8988T (cell line): ENCODE data around the gene DNTTIP2.
"Not testable (repeated sequence)": the region's sequence is repeated elsewhere in the genome, so short reads cannot be mapped to it uniquely, and the experiment has no call there.

ENCODE experiments used
- DNase-seq: peaks from one replicate; pipeline ENCODE4 v3.0.0; 2011

The DNTTIP2 gene

DNA sequence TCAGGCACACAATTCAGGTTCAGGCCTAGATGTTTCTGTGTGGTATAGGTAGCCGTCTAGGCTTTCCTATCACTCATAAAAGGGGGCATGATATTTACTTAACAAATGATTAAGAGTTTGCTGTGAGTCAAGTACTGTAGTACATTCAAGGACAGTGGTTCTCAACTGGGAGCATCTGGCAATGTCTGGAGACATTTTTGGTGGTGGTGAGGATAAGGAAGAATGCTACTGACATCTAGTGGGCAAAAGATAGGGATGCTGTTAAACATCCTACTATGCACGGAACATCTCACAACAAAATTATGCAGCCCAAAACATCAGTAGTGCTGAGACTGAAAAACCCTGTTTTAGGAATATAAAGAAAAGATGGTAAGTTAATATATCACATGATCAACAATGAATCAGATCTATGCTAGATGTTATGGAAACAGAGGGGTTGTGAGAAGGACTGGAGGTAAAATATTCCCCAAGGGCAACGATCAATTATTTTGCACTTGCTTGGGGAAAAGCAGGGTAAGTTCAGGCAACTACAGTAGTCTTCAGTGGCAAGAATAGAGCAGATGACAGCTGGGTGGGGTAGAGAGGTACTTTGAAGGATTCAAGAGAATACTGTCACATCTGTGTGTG is 4.9 kb downstream of the DNTTIP2 start:
- DNase-seq: no peak

DNA sequence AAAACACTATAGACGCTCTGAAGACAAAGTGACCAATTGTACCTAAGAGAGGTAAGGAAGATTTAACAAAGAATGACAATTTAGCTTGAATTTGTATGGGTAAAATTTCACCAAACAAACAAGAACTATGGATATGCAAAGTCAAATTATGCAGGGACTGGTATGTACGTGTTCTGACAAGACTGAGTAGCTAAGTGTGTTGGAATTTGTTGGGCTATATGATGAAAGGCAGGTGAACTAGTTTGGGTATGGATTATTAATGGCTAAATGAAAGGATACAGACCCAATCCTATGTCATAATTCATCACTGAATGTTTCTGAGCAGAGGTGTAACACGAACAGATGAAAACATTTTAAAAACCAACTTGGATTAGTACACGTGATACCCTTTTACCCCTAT is 7.6 kb downstream of the DNTTIP2 start:
- DNase-seq: no peak

DNA sequence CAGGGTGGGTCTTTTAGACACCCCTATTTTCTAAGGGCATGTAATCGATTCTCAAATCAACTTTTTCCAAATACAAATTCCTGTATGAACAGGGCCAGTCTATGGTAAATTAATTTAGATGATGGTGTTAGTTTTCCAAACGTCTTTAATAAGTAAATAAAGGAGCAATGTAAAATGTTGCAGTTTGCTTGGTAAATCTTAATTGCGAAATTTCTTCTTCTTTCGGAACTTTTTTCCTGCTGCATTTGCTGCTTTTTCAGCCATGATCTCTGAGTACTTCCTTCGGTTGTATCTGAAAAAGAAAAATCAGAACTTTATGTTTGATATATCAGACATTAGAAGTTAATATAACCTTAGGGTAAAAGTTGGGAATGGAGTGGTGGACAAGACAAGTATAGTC is 9.4 kb downstream of the DNTTIP2 start:
- no peak for DNase-seq

DNA sequence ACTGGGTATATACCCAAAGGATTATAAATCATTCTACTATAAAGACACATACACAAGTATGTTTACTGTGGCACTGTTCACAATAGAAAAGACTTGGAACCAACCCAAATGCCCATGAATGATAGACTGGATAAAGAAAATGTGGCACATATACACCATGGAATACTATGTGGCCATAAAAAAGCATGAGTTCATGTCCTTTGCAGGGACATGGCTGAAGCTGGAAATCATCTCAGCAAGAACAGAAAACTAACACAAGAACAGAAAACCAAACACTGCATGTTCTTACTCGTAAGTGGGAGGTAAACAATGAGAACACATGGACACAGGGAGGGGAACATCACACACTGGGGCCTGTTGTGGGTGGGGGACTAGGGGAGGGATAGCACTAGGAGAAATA is 10.5 kb downstream of the DNTTIP2 start:
- not testable (repeated sequence) for DNase-seq

DNA sequence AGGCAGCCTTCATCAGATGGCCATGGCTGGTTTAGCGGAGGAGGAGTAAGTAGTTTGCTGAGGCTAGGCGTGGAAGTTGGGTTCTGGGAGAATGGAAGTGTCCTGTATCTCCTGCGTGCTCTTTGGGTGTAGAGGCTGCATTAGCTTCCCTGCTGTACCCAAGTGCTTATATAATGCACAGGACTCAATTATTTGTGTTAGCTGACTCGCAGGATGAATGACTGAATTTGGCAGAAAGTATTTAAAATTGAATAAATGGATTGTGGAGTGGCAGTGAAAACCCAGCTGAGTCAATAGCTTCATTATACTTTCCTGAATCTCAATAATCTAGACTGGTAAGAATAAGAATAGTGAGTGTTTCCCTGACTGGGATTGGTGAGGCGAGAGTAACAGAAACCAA is 13.8 kb downstream of the DNTTIP2 start:
- no peak for DNase-seq

DNA sequence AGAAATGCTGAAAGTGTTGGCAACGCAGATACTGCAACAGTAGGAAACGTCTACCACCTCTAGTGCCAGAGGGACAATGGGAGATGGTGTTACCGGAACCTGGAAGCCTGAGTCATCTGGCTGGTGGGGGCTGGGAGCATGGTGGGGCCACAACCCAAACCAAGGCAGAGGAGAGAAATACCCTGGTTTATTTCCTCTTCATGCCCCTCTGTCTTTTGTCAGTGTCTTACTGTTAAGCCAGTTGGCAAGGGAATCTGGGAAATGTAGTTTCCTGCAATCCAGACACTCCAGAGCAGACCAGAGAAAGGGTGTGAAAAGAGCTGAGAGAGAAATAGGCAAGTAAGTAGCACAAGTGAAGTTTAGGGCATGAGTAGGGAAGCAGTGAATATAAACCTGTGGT is 14.8 kb downstream of the DNTTIP2 start:
- DNase-seq: no peak

DNA sequence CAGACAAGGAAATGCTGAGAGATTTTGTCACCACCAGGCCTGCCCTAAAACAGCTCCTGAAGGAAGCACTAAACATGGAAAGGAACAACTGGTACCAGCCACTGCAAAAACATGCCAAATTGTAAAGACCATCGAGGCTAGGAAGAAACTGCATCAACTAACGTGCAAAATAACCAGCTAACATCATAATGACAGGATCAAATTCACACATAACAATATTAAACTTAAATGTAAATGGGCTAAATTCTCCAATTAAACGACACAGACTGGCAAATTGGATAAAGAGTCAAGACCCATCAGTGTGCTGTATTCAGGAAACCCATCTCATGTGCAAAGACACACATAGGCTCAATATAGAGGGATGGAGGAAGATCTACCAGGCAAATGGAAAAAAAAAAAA is 21.4 kb downstream of the DNTTIP2 start:
- not testable (repeated sequence) for DNase-seq

DNA sequence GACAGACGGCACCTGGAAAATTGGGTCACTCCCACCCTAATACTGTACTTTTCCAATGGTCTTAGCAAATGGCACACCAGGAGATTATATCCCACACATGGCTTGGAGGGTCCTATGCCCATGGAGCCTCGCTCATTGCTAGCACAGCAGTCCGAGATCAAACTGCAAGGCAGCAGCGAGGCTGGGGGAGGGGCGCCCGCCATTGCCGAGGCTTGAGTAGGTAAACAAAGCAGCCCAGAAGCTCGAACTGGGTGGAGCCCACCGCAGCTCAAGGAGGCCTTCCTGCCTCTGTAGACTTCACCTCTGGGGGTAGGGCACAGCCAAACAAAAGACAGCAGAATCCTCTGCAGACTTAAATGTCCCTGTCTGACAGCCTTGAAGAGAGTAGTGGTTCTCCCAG is 23.0 kb downstream of the DNTTIP2 start:
- not testable (repeated sequence) for DNase-seq

DNA sequence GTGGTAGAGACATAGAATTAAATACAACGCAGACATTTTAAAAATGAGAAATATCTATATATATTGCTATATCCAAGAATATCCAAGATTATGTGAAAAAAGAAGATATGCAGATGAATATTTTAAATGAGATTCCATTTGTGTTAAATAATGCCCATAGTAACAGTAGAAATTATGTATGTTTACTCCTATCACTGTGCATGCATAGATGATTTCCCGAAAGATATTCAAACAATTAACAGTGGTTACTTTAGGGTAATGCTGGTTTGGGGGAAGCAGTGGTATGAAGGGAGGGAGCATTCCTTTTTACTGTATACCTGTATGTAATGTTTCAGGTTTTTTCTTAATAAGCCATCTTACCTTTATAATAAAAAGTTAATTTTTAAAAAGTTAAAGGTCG is 25.1 kb downstream of the DNTTIP2 start:
- no peak for DNase-seq

DNA sequence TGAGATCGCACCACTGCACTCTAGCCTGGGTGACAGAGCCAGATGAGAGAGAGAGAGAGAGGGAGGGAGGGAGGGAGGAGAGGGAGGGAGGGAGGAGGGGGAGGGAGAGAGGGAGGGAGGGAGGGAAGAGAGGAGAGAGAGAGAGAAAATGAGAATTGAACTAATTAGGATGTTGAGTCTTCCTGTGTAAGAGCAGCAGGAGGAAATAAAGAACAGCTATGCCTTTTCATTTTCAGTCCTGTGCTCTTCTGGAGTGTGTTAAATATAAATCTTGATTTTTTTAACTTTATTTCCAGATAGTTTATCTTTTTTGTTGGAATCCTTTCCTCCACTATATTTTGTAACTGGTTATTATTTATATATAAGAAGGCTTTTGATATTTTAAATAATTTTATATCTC is 27.1 kb downstream of the DNTTIP2 start:
- DNase-seq: no peak

DNA sequence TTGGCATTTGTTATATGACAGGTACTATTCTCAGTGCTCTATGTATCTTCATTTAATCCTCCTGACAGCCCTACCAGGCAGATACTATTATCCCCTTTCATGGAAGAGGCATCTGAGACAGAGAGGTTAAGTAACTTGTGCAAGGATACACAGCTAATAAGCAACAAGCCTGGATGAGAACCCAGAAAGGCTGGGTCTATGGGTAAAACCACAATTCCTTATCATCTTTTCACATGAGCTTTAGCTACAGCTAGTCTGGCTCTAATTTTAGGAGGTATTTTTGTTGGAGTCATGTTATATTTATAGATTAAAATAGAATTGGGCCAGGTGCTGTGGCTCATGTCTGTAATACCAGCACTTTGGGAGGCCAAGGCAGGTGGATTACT is 27.7 kb downstream of the DNTTIP2 start:
- no peak for DNase-seq

DNA sequence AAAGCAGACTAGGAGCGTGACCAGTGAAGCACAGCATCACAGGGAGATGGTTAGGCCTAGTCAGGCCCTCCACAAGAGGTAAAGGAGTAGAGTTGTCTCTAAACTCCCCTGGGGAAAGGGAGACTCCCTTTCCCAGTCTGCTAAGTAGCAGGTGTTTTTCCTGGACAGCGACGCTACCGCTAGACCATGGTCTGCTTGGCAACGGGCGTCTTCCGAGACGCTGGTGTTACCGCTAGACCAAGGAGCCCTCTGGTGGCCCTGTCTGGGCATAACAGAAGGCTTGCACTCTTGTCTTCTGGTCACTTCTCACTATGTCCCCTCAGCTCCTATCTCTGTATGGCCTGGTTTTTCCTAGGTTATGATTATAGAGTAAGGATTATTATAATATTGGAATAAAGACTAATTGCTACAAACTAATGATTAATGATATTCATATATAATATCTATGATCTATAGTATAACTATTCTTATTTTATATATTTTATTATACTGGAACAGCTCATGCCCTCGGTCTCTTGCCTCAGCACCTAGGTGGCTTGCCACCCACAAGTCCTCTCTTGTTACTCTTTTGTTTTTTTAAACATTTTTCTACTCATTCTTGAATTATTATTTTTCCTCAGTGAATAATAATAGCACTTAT is 28.2 kb downstream of the DNTTIP2 start:
- DNase-seq: not testable (repeated sequence)

DNA sequence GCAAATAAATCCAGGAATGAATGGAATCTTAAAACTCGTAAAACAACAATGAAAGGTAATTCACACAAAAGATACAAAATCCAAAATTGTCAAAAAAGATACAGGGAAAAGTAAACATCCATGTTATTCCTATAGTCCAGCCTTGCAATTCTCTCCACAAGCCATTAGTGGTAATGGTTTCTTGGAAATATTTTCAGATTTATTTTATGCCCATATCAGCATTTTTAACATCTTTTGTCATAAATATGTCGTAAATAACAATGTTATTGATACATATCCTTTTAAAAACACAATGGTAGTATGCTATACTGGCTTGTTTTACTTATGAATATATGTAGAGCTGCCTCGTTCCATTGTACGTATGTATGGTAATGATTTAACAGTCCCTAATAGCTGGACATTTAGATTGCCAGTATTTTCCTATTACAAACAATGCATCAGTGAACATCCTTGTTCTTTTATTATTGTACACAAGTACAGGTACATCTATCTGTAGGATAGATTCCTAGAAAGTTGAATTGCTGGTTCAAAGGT is 30.6 kb downstream of the DNTTIP2 start:
- DNase-seq: no peak

DNA sequence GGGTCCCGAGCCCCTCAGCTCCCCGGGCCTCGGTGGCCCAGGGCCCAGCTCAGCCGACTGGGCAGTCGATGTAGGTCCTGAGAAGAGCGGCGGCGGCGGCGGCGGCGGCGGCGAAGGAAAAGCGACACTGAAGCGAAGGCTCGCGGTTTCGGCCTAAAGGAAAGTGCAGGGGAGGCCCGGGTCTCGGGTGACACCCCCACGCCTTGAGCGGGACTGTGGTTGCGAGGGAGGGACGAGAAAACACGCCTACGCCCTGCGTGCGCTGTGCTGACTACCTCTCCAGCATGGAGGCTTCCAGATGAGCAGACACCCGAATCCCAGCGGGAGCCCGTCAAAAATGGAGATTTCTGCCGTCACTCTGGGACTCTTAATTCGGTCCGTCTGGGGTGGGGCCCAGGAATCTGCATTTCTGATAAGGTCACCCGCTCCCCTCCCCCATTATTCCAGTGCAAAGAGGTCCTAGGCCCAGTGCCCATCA is 31.2 kb downstream of the DNTTIP2 start:
- peak; percentile 35 for DNase-seq

DNA sequence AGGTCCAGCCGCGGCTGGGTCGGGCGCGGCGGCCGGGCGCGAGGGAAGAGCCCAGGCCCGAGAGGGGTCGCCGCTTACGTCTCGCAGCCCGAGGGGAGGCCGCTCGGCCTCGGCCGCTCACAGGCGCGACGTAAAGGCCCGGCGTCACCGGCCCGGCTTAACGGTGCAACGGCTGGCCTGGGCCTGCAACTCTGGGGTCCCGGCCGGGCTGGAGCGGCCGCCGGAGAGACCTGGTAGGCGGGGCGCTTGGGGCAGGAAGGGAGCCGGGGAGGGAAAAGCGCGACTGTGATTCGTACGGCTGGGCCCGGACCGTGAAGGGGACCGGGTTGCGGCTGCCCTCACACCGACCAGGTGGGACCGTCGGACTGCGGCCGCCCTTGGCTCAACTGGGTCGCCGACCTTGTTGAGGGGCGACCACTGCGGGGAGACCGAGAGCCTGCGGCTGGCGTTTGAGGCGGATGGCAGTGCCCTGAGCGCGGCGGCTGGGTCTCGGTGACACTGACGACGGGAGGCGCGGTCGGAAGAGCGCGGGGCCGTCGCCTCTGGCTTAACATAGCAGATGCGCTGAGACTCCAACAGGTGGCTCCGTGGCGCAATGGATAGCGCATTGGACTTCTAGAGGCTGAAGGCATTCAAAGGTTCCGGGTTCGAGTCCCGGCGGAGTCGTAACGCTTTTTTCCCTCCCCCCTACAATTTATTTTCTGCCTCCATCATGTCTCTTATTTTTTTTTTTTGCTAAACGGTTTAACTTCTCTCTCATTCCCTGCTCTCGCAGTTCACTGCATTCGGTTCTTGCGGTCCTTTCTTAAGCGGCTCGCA is 31.8 kb downstream of the DNTTIP2 start:
- peak; percentile 63 for DNase-seq

DNA sequence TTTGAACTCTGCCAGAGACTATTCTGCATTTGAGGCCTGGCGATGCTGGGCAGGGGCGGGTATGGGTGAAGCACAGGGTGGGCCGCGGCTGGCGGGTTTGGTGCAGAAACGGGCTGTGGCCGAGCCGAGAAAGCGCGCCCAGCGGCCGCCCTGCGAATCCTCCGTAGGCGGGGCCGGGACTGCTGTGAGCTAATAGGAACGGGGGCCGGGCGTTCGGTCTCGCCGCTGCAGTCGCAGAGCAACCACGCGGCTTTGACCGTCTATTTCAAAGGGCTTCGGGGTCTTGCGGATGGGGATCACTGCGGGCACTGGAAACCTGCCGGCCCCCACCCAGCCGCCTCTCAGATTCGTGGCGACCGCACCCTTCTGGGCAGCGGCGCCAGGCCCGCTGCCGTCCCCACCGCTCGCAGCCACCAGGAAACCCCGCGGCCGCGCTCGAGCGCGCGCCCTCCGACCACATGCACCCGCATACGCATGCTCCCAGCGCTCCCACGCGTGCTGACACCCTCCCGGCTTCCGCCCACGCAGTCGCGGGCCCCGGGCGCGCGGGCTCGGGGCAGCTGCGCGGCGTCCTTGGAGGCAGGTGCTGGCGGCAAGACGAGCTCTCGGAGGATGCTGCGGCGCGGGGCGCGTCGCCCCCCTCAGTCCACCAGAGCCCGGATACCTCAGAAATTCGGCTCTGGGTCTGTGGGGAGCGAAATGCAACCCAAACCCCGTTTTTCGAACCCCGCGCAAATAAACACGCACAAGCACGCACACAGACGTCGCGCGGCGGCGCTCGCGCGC is 32.6 kb downstream of the DNTTIP2 start:
- peak; percentile 51 for DNase-seq

DNA sequence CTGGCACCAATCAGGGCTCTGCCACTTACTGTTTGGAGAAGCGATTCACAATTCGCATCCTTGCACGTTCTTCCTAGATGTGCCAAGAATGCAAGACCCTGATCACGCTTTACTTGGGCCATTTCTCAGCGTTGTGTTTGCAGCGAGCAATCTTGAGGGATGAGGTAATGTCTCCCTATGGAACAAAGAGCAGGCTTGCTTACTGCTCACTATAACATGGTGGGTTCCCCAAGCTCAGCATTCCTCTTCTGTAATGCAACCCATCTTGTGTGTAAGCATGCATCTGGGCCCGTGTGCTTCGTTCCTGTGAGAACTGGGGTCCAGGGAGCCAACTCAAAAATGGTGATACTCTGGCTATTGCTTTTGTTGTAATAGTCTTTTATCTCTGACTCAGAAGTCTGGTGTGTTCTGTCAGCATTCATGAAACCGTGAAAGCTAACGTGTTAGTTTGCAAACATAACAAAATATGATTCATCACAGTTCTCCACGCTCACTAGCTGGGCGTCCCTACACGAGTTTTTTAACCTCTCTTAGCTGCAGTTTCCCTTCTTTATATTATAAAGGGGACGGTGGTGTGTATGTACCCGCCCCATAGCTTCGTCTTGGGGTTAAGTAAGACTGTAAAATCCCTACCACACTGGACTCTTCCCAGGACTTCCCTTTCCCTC is 33.3 kb downstream of the DNTTIP2 start:
- DNase-seq: no peak

DNA sequence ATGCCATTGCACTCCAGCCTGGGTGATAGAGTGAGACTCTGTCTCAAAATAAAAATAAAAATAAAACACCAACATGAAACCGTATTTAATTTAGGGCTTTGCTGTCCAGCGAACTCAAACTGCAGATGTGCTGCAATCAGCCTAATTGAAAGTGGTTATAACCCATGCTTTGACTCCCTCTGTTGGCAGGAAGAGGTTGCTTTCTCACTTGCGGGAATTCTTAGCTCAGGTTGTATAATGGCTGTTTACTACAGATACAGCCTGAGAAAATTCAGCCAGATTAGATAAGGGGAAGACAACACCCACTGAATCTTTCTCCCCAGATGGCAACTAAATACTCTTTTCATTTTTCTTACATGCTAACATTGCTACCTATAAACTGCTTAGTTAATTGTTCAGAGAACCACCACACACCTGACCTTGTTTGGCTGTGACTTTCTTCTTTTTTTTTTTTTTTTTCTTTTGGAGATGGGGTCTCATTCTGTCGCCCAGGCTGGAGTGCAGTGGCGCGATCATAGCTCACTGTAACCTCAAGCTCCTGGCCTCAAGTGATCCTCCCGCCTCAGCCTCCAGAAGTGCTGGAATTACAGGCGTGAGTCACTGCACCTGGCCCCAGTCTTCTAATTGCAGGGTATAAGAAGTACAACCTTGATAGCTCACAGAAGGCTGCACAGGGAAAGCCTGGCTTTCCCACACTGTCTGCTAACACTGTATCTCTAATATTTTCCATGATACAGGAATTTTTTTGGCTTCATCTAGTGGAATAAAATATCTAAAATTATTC is 34.6 kb downstream of the DNTTIP2 start:
- peak; percentile 31 for DNase-seq

DNA sequence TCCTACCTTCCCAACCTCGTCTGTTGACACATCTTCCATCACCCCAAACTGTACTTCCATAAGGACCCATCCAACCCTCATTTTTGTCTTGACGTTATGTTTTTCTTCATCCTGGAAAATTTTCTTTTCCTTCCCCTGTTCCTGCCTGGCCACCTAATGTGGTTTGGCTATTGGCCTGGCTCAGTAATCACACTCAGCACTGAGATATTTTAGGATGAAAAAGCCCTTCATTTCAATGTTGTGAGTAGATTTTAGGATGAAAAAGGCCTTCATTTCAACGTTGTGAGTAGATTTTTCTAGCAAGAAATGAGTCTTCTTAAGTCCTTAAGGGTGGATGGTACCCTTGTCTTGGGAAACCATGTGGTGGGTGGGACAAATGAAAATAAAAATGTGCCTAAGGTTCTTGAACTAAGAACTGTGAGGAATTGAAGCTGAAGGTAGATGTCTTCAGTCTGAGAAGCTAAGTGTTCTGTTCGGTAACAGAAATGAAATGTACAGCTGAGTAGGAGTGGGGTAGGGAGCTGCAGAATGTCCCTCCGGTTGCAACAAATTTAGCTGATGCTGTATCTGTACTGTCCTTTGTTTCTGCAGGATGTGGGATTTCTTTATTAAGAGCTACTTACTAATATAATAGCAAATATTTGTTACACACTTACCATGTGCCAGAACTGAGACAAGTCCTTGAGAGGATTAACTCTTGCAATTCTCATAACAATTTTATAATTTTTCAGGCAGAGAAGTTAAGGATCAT is 36.1 kb downstream of the DNTTIP2 start:
- DNase-seq: no peak

DNA sequence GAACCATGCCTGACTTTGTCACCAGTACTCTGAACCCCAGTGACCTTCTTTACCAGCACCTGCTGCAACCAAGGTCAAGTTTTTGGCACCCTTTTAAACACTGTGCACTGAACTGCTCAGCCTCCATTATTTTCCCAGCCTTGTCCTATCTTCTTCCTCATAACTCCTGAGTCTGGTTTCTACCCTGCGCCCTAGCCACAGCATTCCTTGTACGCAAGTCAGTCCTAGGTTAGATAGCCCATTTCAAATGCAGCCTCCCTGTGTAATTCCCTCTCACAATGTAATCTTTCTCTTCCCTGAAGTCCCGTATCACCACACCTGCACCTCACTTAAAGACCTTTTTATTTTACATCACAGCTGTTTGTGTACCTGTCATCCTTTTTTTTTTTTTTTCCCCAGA is 37.2 kb downstream of the DNTTIP2 start:
- DNase-seq: no peak
